Fibroblast of skin of right biceps (primary cell): Measurements from ENCODE around the gene CD164.
"Not testable (repeated sequence)": the region's sequence is repeated elsewhere in the genome, so short reads cannot be mapped to it uniquely, and the experiment has no call there.

ENCODE experiments used
- DNase-seq: peaks from one replicate; pipeline ENCODE4 v3.0.0-alpha.2; 2013

The CD164 gene

DNA sequence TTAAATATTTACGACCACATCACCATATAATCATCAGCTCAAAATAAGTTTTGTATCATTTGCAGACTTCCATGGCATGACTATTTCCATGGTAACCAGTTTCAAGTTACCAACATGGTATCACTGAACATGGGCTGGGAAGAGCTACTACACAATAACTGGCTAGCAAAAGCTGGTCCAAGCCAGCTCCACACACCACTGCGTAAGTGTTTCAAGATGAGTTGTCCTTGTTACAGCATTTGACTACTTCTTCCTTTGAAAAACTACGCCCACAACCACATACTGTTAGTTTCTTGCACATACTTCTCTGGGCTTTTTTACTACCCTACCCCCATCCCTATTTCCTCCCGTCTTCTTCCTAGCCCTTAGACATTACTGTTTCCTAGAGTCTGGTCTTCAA, 8.5 kb downstream of the CD164 start:
- no peak for DNase-seq

DNA sequence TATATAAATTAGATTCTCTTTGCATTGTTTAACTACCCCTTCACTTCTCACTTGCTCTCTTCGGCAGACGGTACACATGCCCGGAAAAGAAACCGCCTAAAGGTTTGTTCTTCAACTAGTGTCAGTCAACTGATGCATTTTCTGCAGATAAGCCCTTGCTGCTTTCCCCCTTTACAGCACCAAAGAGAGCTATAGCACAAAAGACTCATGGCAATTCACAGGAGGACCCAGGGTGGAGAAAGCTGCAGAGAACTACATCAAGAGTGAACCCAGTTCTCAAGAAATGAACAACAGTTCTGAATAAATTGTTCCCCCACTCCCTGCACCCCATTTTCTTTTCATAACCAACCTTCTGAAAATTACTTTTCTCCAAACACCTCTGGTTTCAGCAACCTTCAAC, 8.9 kb downstream of the CD164 start:
- no peak for DNase-seq

DNA sequence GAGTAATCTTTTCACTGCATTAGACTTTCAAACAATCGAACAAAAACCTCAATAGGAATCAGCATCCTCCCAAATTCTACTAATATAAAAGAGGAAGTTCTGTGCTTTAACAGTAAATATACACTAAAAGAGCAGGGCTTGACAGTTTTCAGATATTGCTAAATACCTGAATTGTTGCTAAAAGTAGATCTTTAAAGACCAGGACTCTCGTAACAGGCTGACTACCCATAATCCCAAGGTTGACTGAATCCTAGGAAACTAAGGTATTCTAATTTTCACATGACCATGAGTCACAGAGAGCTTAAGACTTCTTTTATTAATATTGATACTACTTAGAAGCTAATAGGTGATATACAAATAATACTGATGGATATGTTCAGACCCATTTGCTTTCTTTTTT, 10.1 kb downstream of the CD164 start:
- no peak for DNase-seq

DNA sequence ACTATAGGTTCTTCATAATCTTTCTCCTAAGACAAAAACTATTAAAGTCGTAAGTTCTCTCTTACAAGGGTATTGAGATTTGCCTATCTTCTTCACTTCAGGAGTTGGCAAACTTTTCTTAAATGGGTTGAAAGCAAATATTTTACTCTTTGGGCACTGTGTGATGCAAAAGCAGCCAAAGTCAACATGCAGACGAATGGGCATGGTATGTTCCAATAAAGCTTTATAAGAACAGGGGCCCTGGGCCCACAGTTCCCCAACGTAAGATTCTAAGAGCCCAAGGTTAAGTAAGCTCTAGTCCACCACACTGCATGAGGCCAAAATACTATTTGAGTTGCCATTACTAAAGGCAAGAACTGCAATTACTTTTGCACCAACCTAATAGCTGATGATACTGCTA, 11.5 kb downstream of the CD164 start:
- no peak for DNase-seq

DNA sequence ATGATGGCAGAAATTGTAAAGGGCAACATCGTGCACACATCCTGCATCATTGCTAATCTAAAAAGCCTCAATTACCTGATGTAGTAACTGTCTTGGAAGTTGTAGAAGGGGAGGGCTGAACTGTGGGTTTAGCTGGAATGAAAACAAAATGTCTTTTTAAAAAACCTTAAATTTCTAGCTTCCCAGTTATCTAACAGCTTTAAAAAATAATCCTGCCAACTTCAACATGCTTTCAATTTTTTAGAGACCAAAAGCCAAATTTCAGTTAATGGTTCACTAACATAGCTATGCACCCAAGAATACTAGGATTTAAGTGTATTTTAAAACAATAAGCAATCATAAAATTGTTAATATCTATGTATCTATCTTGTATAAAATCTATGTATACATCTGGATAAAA, 11.9 kb downstream of the CD164 start:
- DNase-seq, result no peak

DNA sequence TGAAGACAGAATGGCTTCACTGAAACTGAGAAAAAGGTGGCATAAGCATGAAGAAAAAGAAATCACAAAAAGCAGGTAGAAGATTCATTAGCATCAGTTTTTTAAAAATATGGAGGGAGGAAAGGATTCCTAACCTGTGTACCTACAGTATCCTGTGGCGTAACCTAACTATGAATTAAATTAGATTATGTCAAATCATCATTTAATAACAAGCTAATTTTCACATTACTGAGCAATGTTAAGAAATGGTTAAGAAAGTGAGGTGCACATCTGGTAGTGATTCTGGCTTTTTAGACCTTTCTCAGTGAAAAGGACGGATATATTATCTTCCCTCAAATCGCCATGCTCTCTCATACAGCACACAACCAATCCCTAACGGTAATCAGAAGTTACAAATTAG, 12.5 kb downstream of the CD164 start:
- DNase-seq, result no peak

DNA sequence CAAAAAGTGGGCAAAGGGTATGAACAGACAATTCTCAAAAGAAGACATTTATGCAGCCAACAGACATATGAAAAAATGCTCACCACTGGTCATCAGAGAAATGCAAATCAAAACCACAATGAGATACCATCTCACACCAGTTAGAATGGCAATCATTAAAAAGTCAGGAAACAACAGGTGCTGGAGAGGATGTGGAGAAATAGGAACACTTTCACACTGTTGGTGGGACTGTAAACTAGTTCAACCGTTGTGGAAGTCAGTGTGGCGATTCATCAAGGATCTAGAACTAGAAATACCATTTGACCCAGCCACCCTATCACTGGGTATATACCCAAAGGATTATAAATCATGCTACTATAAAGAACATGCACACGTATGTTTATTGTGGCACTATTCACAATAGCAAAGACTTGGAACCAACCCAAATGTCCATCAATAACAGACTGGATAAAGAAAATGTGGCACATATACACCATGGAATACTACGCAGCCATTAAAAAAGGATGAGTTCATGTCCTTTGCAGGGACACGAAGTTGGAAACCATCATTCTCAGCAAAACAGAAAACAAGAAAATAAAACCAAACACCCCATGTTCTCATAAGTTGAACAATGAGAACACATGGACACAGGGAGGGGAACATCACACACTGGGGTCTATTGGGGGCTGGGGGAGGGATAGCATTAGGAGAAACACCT, 17.7 kb downstream of the CD164 start:
- DNase-seq, result not testable (repeated sequence)

DNA sequence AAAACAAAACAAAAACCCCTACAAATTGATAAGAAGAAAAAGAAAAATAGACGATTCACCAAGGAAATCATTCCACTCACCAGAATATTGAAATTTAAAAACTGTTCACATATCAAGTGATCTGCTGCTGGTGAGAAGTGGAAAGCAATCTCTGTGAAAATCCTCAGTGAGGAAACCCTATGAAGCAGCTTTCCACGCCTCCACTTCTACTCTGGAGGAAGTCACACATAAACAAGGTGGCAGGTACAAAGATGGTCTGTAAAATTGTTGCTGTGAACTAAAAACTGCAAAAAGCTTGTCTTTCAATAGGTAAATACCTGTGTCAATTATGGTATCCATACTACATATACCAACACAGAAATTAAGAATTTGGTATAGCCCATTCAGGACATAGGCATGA, 18.5 kb downstream of the CD164 start:
- no peak for DNase-seq

DNA sequence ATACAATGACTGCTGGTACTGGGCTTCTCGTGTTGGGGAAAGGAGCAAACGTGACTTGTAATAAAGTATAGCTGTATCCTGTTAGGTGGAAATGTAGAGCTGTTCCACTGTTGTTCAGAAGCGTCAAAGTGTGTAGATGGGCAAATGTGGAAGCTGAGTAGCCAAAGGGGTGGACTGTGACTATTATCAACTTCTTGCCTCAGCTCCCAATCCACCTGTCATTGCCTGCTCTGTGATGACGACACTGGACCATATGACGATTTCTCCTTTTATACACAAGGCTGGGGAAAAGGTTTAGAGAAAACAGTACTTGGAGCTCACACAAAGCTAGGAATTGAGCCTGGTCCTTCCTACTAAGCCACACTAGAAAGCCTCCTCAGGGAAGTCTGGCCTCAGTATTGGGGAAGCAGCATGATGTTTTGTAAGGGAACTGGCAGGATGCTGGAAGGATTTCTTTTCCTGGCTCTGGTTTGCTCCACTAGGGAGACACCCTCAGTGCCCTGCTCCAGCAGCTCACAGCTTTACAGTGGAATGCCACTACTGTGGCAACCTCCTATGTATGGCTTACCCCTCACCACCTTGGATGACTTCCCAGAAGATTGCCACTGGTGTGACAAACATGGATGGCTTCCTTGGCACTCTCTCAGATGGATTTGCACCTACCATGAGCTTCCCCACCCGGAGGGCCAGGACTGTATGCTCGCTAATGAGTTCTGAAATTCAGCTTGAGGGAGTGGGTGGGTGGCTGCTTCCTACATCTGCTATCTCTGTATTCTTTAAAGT, 20.0 kb downstream of the CD164 start:
- no peak for DNase-seq

DNA sequence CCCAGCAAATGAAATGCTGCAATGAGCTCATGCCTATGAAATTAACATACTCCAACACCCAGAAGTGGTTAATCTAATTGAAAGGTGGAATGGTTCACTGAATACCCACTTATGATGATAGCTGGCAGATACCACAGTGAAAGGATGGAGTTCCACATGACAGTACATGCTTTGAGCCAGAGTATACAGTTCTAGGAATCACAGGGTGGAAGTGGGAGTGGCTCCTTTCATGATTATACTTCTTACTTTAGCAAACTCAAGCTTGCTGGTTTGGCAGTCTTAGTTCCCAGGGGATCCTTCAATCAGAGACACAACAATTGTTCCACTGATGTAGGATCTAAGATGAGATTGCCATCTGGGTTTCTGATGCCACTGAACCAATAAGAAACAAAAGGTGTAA, 21.5 kb downstream of the CD164 start:
- no peak for DNase-seq

DNA sequence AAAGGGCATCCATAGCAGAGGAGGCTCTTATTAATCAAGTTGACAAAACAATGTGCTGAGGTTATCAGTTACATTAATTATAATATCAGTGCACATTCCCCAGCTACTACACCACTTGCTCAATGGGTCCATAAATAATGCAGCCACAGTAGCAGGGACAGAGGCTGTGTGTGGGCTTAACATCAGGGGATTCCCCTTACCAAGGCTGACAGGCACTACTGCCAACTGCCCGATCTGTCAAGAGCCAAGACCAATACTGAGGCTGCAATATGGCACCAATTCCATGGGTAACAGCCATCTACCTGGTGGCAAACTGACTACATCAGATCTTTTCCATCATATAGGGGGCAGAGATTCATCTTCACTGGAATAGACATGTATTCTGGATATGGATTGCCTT, 22.0 kb downstream of the CD164 start:
- DNase-seq, result no peak

DNA sequence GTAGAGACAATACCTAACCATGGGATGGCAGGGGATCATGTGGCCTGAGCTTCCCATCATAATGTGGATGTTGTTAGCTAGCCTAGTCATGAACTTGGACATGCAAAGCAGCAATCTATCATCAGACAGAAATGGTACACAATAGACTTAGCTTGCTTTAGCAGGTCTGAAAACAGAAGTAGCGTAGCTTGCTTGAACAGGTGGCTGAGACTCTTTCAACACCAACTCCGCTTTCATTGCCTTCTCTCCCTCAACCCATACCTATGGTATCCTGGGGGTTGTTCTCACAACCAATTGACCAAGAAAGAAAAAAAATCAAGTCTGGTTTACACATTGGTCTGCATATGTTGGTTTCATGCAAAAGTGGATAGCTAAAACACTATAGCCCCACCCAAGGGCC, 23.0 kb downstream of the CD164 start:
- no peak for DNase-seq

DNA sequence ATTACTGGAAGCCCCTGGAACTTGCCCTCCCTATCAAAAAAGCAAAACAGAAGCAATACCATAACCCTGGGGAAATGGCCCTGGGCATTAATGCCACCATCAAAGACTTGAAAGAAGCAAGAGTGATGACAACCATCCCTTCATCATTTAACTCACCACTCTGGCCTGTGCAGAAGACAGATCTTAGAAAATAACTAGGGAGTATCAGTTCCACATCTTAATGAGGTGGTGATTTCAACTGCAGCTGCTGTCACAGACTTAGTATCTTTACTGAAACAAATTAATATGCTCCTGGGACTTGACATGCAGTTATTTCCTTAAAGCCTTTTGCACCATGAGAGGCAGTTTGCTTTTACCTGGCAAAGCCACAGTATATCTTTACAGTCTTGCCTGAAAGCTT, 24.1 kb downstream of the CD164 start:
- DNase-seq, result no peak

DNA sequence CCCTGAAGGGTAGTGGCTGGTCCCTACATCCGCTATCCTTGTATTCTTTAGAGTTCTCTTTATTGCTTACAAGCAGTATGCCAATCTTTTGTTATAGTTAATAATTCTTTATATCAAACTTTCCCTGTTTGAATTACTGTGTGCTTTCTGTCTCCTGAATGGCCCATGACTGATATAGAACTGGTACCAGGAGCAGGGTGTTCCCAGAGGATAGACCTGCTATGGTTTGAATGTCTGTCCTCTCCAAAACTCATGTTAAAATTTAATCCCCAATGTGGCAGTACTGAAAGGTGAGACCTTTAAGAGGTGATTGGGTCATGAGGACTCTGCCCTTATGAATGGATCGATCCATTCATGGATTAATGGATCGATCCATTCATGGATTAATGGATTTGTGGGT, 26.0 kb downstream of the CD164 start:
- no peak for DNase-seq

DNA sequence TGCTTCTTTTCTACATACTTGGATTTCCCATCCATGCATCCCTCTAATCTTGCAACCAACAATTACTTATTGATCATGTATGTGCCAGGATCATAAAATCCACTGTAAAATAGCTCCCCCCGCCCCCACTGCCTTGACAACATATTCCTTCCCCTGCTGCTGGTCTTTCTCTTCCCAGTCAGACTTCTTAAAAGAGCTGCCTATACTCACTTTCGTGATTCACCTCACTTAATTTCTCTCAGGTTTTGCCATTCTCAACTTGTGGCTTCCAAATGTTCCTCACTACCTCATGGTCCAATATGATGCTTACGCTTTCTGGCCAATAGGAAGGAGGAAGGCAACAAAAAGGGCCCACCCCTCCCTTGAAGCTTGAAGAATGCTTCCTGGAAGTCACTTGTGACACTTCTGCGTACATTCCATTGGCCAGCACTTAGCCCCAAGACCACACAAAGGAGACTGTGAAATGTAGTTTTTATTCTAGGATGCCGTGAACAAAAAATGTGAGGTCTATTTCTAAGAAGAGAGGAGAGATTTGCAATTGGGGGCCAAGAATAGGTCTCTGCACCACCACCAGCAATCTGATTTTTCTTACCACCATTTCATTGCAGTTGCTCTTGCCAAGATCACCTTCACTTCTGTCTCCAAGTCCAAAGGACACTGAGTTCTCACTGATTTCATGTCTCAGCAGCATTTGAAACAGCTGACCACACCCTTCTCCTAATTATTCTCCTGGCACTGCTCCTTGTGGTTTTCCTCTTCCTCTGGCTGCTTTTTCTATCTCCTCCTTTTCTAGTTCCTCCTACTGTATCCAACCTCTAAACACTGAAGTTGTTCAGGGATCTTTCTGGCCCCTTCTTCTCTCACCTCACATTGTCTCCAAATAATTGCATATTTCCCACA, 30.8 kb downstream of the CD164 start:
- DNase-seq, result peak; percentile 17

DNA sequence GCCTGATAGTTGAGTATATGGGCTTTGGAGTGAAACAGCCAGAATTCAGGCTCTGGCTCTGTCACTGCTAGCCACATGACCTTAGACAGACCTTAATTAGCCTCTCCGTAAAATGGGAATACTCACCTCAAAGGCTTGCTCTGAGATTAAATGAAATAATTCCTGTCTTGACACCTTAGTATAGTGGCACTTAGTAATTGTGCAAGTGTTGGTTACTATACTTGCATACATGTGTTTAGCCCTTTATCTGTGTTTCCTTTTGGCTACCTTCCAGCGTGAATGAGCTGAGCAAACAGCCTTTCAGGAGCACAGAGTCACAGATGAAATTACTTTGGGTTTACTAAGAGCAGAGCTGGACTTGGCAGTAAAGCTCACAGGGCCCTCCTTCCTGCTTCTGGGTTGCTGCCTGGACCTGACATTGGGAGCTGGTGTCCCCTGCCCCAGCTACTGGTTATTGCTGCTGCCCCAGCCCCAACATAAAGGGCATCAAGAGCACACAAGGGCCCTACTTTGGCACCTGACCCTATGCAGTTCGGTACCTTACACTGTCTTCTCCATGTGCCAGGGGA, 32.8 kb downstream of the CD164 start:
- peak; percentile 60 for DNase-seq

DNA sequence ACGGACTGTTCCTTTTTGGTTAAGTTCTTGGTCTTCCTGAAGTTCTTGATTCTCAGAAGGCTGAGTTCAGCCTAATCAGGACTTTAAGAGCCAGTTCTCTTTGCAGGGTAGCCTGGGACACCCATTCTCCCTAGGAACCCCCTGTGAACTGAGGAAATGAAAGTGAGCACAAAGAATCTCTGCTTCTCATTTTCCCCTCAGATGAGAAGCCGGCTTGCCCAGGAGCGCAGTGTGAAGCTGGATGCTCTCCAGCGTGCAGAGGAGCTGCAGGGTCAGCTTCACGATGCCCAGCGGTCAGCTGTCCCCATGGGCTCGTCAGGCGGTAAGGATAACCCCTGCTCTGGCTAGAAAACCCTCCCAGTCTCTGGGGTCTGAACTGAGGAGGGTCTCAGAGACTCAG, 34.0 kb downstream of the CD164 start:
- DNase-seq, result no peak

DNA sequence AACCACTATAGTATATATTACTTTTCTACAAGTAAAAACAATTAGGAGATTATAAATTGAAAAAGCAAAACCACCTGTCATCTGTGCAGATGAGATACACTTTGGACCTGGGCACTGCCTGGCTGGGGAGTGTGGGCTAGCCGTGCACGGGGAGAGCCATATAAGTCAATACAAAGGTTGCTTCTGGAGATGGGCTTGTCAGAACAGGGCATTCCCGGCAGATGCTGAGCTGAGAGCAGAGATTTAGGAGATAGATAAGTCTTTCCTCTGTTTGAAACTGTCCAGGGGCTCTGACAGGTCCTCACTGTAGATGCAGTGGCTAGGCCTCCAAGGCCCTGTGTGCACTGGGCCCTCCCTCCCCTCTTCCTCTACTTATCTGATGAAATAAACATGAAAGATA, 34.5 kb downstream of the CD164 start:
- DNase-seq, result no peak

DNA sequence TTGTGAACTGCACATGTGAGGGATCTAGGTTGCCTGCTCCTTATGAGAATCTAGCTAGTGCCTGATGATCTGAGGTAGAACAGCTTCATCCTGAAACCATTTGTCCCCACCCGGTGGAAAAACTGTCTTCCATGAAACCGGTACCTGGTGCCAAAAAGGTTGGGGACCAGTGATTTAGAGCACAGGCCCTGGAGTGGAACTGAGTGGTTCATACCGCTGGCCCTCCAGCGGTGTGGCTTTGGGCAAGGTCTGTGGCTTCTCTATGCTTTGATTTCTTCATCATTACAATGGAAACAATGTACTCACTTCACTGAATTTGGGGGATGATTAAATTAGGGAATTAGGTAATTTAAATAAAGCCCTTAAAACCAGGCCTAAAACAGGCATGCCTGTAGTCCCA, 36.3 kb downstream of the CD164 start:
- DNase-seq, result no peak

DNA sequence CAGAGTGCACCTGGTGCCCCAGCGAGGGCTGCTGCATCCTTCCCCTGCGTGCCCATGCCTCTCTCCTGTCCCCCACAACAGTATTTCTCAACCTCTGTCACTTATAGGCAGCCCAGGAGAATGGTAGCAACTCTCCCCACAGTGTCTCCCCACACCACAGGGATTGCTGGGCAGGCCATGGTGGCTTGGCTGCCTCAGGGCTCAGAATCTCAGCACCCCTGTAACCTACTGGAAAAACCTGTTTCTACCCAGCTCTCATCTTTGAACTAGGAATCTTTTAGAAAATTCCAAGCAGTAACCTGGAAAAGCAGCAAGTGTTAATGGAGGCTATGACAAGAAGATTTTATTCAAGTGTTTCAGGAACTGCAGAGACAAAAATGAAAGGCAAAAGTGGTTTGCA, 38.0 kb downstream of the CD164 start:
- DNase-seq, result no peak

DNA sequence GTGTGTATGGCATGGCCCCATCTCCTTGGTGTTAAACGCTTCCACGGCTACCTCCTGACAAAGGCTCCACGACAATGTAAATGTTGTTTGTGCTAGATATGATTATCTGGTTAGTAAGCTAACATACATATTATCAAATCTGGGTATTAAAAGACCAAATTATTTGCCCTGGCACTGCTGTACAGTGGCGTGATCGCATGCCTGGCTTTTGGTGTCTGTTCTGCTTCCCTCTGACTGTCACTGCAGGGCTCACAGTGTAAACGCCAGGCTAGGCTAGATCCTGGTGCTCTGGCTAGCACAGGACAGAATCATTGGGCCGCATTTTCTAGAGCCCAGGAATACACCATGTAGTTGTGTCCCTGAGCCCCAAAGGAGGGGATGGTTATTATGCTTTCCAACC, 38.7 kb downstream of the CD164 start:
- no peak for DNase-seq

DNA sequence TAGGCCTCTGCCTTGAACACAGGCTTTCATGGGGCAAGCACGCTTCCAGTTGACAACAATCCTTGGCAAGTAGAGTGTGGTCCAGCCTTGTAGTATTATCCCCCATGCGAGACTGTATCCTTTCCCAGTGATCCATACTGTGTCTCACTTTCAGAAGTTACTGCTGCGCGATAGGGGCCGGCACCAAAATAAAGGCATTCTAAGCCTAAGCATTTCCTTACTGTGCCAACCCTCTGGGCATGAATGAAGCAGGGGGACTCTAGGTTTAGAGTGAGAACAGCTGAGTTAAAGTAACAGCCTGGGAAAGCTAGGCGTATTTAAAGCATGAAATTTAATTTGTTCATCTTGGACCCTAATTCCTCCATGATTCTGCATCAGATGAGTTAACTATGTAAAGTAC, 39.4 kb downstream of the CD164 start:
- no peak for DNase-seq

DNA sequence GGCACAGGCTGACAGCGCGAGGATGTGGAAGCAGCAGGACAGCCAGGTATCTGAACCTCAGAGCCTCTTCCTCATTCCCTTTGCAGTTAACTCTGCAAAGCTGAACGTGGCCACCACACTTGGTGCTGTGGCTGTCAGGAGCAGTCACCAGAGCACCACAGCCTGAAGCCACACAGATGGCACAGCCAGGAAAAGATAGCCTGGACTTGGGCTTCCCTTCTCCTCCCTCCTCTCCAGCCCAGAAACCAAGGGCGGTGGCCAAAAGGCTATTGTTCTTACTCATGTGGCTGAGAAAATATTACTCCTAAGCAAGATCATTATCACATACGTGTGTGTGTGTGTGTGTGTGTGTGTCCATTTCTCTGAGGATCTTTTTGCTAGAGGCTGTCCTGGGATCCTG, 39.8 kb downstream of the CD164 start:
- DNase-seq, result no peak
